ENCODE results near the gene HEMGN.

Gene HEMGN

GRCh38 chr9:97895211-97895610 is 42.8 kb downstream of the HEMGN start:
- DNase-seq: no peak

GRCh38 chr9:97892421-97892820 is 45.6 kb downstream of the HEMGN start:
- DNase-seq: no peak

GRCh38 chr9:97891736-97892135 is 46.2 kb downstream of the HEMGN start:
- no peak for DNase-seq

GRCh38 chr9:97889941-97890887 is 47.8 kb downstream of the HEMGN start:
- DNase-seq: peak; percentile 55

- no peak for DNase-seq
Measured at GRCh38 chr9:97880336-97880735, 57.6 kb downstream of the HEMGN start.

Measured in activated CD4-positive, alpha-beta T cell treated with anti-CD3 and anti-CD28 coated beads, Interleukin-2, amount 50 U/mL, for 16 hours (primary cell).